ENCODE results near the gene ALG9. TPM values are rescaled to one million over a fixed set of nuclear protein-coding genes. Genes with fewer than 3 reads are reported as not detected.

The ALG9 gene
- total RNA-seq, 4 donors from 2014 or later = 26.7 to 35.1 (median 30.6) TPM

- Histone ChIP-seq H3K4me1 (no peaks in the 10 kb centered on the region), H3K27ac (no peak overlapping the region), H3K9me3 (no peaks in the 10 kb centered on the region), H3K36me3 (peaks cover 0 to 81% (median 0%) of the 10 kb centered on the region in 3 donors), H3K27me3 (no peaks in the 10 kb centered on the region), H3K4me3 (no peak overlapping the region)
- TF ChIP-seq EP300 (IDR thresholded peaks at IDR 0.05) (no peak), CTCF (IDR thresholded peaks at IDR 0.05) (no peak), POLR2A (IDR thresholded peaks at IDR 0.05) (no peak)
- DNase-seq (ENCODE audit: low spot score in 2 of 2) = no peak
- 89 to 92% methylated on average over 3 of the region's 3 CpGs for WGBS, 2 donors
Observed at GRCh38 chr11:111860257-111860656, 11.1 kb downstream of the ALG9 start.

GRCh38 chr11:111855506-111855905 is 15.9 kb downstream of the ALG9 start:
- H3K36me3 ChIP-seq = peaks cover 0 to 93% (median 0%) of the 10 kb centered on the region in 3 donors
- no peak overlapping the region for H3K4me3 ChIP-seq
- no peaks in the 10 kb centered on the region for H3K27me3 ChIP-seq
- no peak overlapping the region for H3K27ac ChIP-seq
- TF ChIP-seq EP300 (IDR thresholded peaks at IDR 0.05) (no peak), POLR2A (IDR thresholded peaks at IDR 0.05) (no peak), CTCF (IDR thresholded peaks at IDR 0.05) (no peak)
- H3K4me1 ChIP-seq = no peaks in the 10 kb centered on the region
- no peak for DNase-seq (ENCODE audit: low spot score in 2 of 2)
- H3K9me3 ChIP-seq = no peaks in the 10 kb centered on the region

GRCh38 chr11:111852103-111852502 is 19.3 kb downstream of the ALG9 start:
- Histone ChIP-seq H3K27me3 (no peaks in the 10 kb centered on the region), H3K27ac (no peak overlapping the region), H3K4me3 (no peak overlapping the region), H3K9me3 (no peaks in the 10 kb centered on the region), H3K4me1 (no peaks in the 10 kb centered on the region), H3K36me3 (peaks cover 0 to 91% (median 4%) of the 10 kb centered on the region in 3 donors)
- TF ChIP-seq POLR2A (IDR thresholded peaks at IDR 0.05) = no peak
- TF ChIP-seq CTCF (IDR thresholded peaks at IDR 0.05) = no peak
- no peak for TF ChIP-seq EP300 (IDR thresholded peaks at IDR 0.05)
- DNase-seq (ENCODE audit: low spot score in 2 of 2) = no peak
- 54 to 68% methylated on average over 2 of the region's 2 CpGs for WGBS, 2 donors

GRCh38 chr11:111851636-111852035 is 19.7 kb downstream of the ALG9 start:
- H3K36me3 ChIP-seq = peaks cover 0 to 91% (median 4%) of the 10 kb centered on the region in 3 donors
- no peaks in the 10 kb centered on the region for H3K27me3 ChIP-seq
- TF ChIP-seq CTCF (IDR thresholded peaks at IDR 0.05) = peak in 1 of 5 experiments; percentile 9
- TF ChIP-seq EP300 (IDR thresholded peaks at IDR 0.05) = no peak
- no peak for TF ChIP-seq POLR2A (IDR thresholded peaks at IDR 0.05)

GRCh38 chr11:111851067-111851466 is 20.3 kb downstream of the ALG9 start:
- no peaks in the 10 kb centered on the region for H3K27me3 ChIP-seq
- DNase-seq (ENCODE audit: low spot score in 2 of 2) = no peak
- TF ChIP-seq POLR2A (IDR thresholded peaks at IDR 0.05) (no peak), CTCF (IDR thresholded peaks at IDR 0.05) (no peak), EP300 (IDR thresholded peaks at IDR 0.05) (no peak)
- H3K4me1 ChIP-seq = no peaks in the 10 kb centered on the region
- 93 to 95% methylated on average over 8 of the region's 8 CpGs for WGBS, 2 donors
- no peak overlapping the region for H3K27ac ChIP-seq
- H3K9me3 ChIP-seq = no peaks in the 10 kb centered on the region
- no peak overlapping the region for H3K4me3 ChIP-seq
- H3K36me3 ChIP-seq = peaks cover 0 to 96% (median 4%) of the 10 kb centered on the region in 3 donors

More at GRCh38 chr11:111851636-111852035, 19.7 kb downstream of the ALG9 start:
- DNase-seq (ENCODE audit: low spot score in 2 of 2) = no peak
- H3K9me3 ChIP-seq = no peaks in the 10 kb centered on the region
- H3K4me1 ChIP-seq = no peaks in the 10 kb centered on the region
- H3K27ac ChIP-seq = no peak overlapping the region
- no peak overlapping the region for H3K4me3 ChIP-seq

Measured in tibial nerve (tissue), 4 donors.